Glomerular visceral epithelial cell (primary cell): ENCODE data around the gene RTKN2.
"Not testable (repeated sequence)": the region's sequence is repeated elsewhere in the genome, so short reads cannot be mapped to it uniquely, and the experiment has no call there.

Experiments used
- DNase-seq: peaks from one replicate; pipeline ENCODE4 v3.0.0-alpha.2; 2016; ENCODE audit errors: extremely low spot score

Gene RTKN2

GRCh38 chr10:62259998-62260397, 8.6 kb downstream of the RTKN2 start:
- DNase-seq: no peak

DNA sequence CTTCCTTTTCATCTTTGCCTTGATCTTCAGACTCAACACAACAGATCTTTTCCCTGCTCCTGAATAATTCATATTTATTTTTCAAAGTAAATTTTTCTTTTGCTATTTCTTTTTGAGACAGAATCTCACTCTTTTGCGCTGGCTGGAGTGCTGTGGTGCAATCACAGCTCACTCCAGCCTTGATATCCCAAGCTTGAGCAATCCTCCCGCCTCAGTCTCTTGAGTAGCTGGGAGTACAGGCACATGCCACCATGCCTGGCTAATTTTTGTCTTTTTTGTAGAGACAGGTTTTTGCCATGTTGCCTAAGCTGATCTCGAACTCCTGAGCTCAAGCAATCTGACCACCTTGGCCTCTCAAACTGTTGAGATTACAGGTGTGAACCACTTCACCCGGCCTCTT, 9.2 kb downstream of the RTKN2 start:
- DNase-seq: no peak

DNA sequence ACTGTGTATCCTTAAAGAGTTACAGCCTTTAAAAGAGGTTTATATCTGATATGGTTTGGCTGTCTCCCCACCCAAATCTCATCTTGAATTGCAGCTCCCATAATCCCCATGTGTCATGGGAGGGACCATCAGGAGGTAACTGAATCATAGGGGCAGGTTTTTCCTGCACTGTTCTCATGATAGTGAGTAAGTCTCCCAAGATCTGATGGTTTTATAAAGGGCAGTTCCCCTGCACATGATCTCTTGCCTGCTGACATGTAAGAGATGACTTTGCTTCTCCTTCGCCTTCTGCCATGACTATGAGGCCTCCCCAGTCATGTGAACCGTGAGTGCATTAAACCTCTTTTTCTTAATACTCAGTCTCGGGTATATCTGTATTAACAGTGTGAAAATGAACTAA, 9.7 kb downstream of the RTKN2 start:
- DNase-seq: no peak

GRCh38 chr10:62253704-62254103, 14.9 kb downstream of the RTKN2 start:
- no peak for DNase-seq

DNA sequence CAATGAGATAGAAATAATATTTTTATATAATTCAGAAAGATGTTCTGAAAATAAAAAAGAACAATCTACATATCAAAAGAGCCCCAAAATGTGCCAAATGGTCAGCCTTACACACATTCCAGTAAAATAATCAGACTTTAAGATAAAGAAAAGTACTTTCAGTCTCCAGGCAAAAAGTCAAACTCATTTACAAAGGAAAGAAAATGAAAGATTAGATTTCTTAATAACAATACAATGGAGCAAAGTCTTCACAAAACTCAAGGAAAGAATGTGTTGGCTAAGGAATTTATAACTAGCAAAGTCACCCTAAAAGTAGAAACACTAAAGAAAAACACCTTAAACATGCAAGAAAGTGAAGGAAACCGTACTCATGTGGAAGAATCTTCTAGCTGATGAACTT, 16.6 kb downstream of the RTKN2 start:
- no peak for DNase-seq

- peak; percentile 84 for DNase-seq
Measured at GRCh38 chr10:62250594-62251198, 17.9 kb downstream of the RTKN2 start.

DNA sequence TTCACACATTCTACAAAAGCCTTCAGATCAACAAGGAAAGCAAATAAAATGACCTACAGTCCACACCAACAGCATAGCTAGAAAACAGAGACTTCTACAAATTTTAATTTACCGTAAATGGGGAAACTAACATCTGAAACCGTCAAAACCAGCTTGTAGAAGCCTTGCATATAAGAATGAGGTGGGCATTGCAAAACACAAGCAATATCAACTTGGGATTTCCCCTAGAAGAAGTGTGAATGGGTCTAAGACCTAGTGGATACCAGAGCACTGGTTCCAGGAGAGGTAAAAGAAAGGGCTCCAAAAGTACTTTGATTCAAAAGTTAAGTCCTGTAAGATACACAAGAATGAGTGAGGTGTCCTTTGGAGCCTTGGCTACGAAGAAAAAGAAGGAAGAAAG, 18.7 kb downstream of the RTKN2 start:
- no peak for DNase-seq

GRCh38 chr10:62248465-62248864, 20.2 kb downstream of the RTKN2 start:
- DNase-seq: peak; percentile 27

DNA sequence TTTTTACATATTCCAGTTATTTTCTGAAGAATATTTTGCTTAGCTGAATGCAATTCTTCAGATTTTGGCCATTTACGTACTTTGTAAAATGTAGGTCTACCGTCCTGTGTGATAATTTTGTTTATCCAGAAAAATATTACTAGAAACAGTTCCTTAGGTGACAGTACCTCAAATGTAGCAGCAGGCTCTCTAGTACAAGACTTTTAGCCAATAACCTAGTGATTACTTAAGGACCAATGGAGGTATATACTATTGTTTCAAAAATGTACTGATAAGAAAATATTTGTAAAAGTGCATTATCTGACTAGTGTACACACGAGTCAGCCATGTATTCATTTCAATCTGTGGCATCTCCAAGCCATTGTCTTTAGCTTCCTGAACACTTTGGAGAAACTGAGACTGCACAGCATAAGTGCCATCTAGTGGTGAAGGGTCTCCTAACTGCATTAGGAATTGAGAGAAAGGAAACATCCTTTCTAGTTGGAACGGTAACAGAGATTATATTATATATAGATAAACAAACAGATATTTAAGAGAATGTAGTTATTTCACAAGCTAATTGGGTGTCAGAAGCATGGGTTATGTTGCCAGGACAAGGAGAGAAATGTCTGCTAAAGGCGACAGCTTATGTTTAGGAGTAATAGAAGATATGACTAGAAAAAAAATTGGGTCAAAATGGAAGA, 23.7 kb downstream of the RTKN2 start:
- peak; percentile 65 for DNase-seq

DNA sequence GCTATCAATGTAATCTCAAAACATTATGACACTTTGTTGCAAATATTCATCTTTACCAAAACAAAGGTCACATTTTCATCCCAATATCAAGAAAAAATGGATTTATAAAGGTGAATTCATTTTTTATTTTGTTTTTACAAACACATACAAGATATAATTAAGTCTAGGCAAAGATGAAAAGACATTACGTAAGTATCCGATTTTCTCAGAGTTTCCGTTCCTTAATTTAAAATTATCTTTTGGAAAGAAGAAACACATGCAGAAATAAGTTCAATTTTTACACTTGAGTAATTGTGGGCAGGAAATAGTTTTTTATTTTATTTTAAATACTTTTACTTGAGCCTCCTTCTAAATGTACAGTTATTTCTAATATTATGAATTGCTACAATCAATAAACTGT, 24.6 kb downstream of the RTKN2 start:
- DNase-seq: no peak

GRCh38 chr10:62243647-62243997, 25.0 kb downstream of the RTKN2 start:
- no peak for DNase-seq

GRCh38 chr10:62242965-62243646, 25.5 kb downstream of the RTKN2 start:
- DNase-seq: peak; percentile 87

DNA sequence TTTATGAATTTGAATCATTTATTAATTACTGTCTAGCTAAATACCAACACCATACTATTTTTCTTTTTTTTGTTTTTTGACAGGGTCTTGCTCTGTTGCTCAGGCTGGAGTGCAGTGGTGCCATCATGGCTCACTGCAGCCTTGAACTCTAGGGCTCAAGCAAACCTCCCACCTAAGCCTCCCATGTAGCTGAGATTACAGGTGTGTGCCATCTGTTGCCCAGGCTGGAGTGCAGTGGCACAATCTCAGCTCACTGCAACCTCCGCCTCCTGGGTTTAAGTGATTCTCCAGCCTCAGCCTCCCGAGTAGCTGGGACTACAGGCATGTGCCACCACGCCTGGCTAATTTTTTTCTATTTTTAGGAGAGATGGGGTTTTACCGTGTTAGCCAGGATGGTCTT, 27.1 kb downstream of the RTKN2 start:
- DNase-seq: not testable (repeated sequence)

DNA sequence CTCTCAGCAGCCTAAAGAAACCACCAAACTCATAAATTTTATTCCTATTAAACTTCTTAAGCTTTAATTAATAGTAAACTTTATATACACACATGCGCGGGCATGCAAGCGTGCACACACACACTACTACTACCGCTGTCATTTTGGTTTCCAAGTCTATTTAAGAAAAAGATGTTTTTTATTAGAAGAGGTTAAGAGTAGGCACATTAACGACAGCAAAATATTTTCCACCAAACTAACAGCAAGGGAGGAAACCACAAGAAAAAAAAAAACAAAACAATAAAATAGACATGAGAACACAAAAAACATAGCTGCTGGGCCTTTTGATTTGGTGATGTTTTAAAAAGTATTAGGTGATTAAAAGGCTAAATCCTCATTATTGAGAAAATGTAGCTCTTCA, 28.6 kb downstream of the RTKN2 start:
- DNase-seq: no peak

DNA sequence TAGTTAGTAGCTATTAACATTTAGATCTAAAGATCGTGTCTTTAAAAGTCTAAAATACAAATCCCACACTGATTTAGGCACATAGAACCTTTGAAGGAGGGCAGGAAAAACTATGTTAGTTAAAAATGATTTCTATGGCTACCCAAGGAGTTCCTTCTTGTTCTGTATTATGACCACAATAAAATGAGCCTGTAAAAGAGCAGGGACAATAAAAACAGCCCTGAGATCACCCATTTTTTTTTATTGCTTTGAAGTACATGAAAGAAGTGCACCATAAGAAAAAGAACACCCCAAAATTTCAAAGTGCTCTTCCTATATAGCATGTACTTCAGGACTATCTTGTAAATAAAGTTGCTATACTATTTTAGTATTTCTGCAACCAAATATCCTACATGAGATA, 29.8 kb downstream of the RTKN2 start:
- no peak for DNase-seq

DNA sequence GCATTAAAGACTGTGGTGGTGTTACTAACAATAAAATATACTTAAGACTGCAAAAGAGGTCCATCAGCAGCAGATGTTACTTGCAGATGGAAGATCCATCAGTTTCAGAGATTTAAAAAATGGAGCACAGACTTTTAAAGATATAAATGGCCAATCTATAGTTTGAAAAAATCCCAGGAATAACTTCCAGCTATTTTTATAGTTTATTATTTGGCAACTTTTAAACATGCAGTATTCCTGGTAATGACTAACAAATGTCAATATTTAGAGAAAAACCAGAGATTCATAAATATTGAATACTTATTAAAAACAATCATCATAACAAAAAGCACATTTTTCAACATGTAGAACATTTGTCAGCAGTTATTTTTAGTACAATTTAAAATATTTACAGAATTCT, 30.7 kb downstream of the RTKN2 start:
- no peak for DNase-seq

GRCh38 chr10:62237506-62237905, 31.1 kb downstream of the RTKN2 start:
- no peak for DNase-seq

DNA sequence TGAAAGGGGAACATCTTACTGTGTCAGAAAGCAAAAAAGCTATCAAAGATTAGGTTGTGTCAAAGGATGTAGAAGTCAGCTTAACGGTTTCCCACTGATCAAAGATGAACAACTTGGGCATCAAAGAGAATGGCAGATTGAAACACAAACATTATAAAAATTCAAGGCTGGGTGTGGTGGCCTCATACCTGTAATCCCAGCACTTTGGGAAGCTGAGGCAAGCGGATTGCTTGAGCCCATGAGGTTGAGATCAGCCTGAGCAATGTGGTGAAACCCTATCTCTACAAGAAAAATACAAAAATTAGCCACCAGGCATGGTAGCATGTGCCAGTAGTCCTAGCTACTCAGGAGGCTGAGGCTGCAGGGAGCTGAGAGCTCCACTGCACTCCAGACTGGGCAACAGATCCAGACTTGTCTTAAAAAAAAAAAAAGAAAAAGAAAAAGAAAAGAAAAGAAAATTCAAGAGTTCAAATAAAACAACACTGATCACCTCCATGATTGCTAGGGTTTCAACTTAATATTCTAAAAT, 34.5 kb downstream of the RTKN2 start:
- no peak for DNase-seq

GRCh38 chr10:62233356-62234076, 35.1 kb downstream of the RTKN2 start:
- DNase-seq: no peak

DNA sequence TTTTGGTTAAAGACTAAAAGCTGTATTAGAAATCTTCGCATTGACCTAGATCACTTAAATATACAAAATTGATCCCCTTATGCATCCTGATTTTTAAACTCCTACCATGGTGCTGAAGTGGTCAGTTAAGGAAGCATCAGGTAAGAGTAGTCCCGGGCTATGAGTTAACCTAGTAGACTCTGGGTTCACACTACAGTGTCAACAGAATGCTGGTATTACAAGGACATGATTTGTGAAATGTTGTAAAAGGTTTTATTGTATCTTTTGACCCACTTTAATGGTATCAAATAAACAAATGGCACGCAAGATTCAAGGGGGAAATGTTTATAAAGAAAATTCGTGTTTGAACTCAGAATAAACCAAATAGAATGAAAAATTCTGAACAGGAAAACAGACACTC, 36.8 kb downstream of the RTKN2 start:
- no peak for DNase-seq

DNA sequence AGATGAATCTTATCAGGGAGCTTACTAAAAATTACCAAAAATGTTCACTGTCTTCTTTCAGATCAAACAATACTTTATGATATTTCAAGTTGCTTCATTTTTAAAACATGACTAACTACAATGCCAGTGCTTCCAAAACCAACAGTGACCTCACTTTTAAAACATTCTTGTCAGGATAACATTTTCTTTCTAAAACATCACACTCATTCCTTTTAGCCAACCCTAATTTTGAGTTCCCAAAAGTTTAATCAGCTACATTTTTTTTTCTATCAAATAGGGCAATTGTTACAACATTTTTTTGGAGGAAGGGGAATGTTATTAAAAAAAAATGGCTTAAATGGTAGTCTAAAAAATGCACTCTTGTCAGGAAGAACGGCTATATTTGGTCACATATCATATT, 37.3 kb downstream of the RTKN2 start:
- DNase-seq: peak; percentile 63

GRCh38 chr10:62230344-62231121, 38.1 kb downstream of the RTKN2 start:
- DNase-seq: peak; percentile 74
